ENCODE data around the gene SDHAF2.
"Not testable (repeated sequence)": the region's sequence is repeated elsewhere in the genome, so short reads cannot be mapped to it uniquely, and the experiment has no call there.

The SDHAF2 gene

GRCh38 chr11:61425367-61426131 lies 4.4 kb upstream of the SDHAF2 start:
- no peak overlapping the region for H3K4me3 ChIP-seq
- no peak for TF ChIP-seq CTCF (IDR thresholded peaks at IDR 0.05)
- no peak overlapping the region for H3K27ac ChIP-seq
- DNase-seq (ENCODE audit: low spot score), result no peak

- Histone ChIP-seq H3K4me3 (peak overlapping the region; percentile 92), H3K27ac (peak overlapping the region; percentile 96 to 97)
- peak; percentile 79 for DNase-seq (ENCODE audit: low spot score)
- no peak for TF ChIP-seq CTCF (IDR thresholded peaks at IDR 0.05)
These were observed 606 bp upstream of the SDHAF2 start for GRCh38 chr11:61429346-61429690.

DNA sequence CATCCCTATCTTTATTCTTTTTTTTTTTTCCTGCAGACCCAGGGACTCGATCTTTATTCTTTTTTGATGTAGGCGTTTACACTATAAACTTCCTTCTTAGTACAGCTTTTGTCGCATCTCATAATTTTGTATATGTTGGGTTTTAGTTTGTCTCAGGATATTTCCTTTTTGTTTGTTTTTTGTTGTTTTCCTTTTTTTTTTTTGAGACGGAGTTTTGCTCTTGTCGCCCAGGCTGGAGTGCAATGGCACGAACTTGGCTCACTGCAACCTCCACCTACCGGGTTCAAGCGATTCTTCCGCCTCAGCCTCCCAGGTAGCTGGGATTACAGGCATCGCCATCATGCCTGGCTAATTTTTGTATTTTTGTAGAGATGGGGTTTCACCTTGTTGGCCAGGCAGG lies 915 bp downstream of the SDHAF2 start:
- not testable (repeated sequence) for H3K27ac ChIP-seq

DNA sequence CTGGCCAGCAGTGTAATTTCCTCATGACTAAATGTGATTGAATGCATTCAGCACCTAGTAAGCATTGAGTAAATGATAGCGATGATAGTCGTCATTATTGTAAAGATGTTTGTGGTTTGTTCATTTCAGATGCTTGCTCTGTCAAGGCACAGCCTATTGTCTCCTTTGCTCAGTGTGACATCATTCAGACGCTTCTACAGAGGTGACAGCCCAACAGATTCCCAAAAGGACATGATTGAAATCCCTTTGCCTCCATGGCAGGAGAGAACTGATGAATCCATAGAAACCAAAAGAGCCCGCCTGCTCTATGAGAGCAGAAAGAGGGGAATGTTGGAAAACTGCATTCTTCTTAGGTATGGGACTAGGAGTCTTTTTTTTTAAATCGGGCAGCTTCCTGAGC lies 7.6 kb downstream of the SDHAF2 start:
- H3K4me3 ChIP-seq, result no peak overlapping the region
- H3K27ac ChIP-seq, result no peak overlapping the region
- TF ChIP-seq CTCF (IDR thresholded peaks at IDR 0.05), result no peak
- DNase-seq (ENCODE audit: low spot score), result no peak

More for the DNA sequence above, 915 bp downstream of the SDHAF2 start:
- H3K4me3 ChIP-seq, result peak overlapping the region; percentile 92
- not testable (repeated sequence) for DNase-seq (ENCODE audit: low spot score)

DNA sequence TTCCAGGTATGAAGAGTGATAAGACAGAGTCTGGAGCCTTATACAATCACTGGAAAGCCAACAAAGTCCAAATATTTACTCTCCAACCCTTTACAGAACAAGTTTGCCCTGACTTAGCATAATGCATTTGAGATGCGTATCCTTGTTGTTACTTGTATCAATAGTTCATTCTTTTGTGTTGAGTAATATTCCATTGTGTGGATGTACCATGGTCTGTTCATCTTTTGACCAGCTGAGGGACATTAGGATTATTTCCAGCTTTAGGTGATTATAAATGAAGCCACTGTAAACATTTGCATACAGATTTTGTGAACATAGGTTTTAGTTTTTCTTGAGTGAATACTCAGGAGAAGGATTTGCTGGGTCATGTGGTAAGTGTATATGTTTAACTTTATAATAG lies 9.7 kb downstream of the SDHAF2 start:
- DNase-seq (ENCODE audit: low spot score), result no peak
- Histone ChIP-seq H3K4me3 (no peak overlapping the region), H3K27ac (no peak overlapping the region)
- no peak for TF ChIP-seq CTCF (IDR thresholded peaks at IDR 0.05)

DNA sequence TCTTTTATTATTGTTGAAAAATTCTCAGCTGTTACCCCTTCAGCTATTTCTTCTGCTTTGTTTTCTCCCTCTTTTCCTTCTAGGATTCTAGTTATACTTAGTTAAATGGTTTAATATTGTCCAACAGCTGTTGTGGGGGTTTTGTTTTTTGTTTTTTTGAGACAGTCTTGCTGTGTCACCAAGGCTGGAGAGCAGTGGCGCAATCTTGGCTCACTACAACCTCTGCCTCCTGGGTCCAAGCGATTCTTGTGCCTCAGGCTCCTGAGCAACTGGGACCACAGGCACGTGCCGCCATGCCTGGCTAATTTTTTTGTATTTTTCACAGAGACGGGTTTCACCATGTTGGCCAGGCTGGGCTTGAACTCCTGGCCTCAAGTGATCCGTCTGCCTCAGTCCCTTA lies 12.7 kb downstream of the SDHAF2 start:
- DNase-seq (ENCODE audit: low spot score), result no peak
- Histone ChIP-seq H3K4me3 (no peak overlapping the region), H3K27ac (no peak overlapping the region)
- TF ChIP-seq CTCF (IDR thresholded peaks at IDR 0.05), result no peak

- TF ChIP-seq CTCF (IDR thresholded peaks at IDR 0.05), result no peak
- Histone ChIP-seq H3K27ac (peak overlapping the region in 1 of 2 donors; percentile 80), H3K4me3 (no peak overlapping the region)
- DNase-seq (ENCODE audit: low spot score), result no peak
These were observed 15.6 kb downstream of the SDHAF2 start for GRCh38 chr11:61445516-61445915.
